Dermis blood vessel endothelial cell (primary cell): ENCODE data around the gene KDM4B. TPM values are rescaled to one million over a fixed set of nuclear protein-coding genes. Genes with fewer than 3 reads are reported as not detected.

ENCODE experiments used
- DNase-seq: peaks from one replicate; pipeline ENCODE4 v3.0.0; 2010
- total RNA-seq: library from RNA; depleted of rRNA; stranded (reverse); fragments of >200 nt; gene quantifications from 2 replicates; pipeline ENCODE4 v1.2.3, GENCODE V29; 2014

Gene KDM4B
- total RNA-seq, 1 donor from 2014 or later, result 13.4 TPM

- DNase-seq, result no peak
These were observed 47.9 kb downstream of the KDM4B start for GRCh38 chr19:5016781-5017180.

- DNase-seq, result peak; percentile 35
These were observed 48.3 kb downstream of the KDM4B start for GRCh38 chr19:5017235-5017634.

- no peak for DNase-seq
These were observed 49.5 kb downstream of the KDM4B start for GRCh38 chr19:5018224-5019015.

- no peak for DNase-seq
These were observed 51.5 kb downstream of the KDM4B start for GRCh38 chr19:5020368-5020767.

- no peak for DNase-seq
These were observed 52.1 kb downstream of the KDM4B start for GRCh38 chr19:5021046-5021445.

GRCh38 chr19:5022066-5022860, 53.4 kb downstream of the KDM4B start:
- DNase-seq, result no peak

GRCh38 chr19:5023128-5023571, 54.2 kb downstream of the KDM4B start:
- no peak for DNase-seq

- no peak for DNase-seq
These were observed 55.4 kb downstream of the KDM4B start for GRCh38 chr19:5024282-5024681.

GRCh38 chr19:5025027-5025426, 56.1 kb downstream of the KDM4B start:
- DNase-seq, result no peak

GRCh38 chr19:5026706-5027273, 57.9 kb downstream of the KDM4B start:
- DNase-seq, result peak; percentile 47

- DNase-seq, result no peak
These were observed 59.4 kb downstream of the KDM4B start for GRCh38 chr19:5028229-5028886.

- peak; percentile 77 for DNase-seq
These were observed 60.7 kb downstream of the KDM4B start for GRCh38 chr19:5029596-5029995.

GRCh38 chr19:5030136-5030820, 61.4 kb downstream of the KDM4B start:
- no peak for DNase-seq

GRCh38 chr19:5030822-5031221, 61.9 kb downstream of the KDM4B start:
- DNase-seq, result no peak

GRCh38 chr19:5031231-5032100, 62.6 kb downstream of the KDM4B start:
- peak; percentile 86 for DNase-seq

GRCh38 chr19:5032101-5032967, 63.4 kb downstream of the KDM4B start:
- DNase-seq, result no peak

GRCh38 chr19:5035105-5035761, 66.3 kb downstream of the KDM4B start:
- no peak for DNase-seq

GRCh38 chr19:5035793-5036697, 67.1 kb downstream of the KDM4B start:
- no peak for DNase-seq
